ENCODE results near the gene MAP7D3. TPM values are rescaled to one million over a fixed set of nuclear protein-coding genes. Genes with fewer than 3 reads are reported as not detected.

The MAP7D3 gene
- total RNA-seq, 1 donor from 2014 or later: 9.2 TPM

DNA sequence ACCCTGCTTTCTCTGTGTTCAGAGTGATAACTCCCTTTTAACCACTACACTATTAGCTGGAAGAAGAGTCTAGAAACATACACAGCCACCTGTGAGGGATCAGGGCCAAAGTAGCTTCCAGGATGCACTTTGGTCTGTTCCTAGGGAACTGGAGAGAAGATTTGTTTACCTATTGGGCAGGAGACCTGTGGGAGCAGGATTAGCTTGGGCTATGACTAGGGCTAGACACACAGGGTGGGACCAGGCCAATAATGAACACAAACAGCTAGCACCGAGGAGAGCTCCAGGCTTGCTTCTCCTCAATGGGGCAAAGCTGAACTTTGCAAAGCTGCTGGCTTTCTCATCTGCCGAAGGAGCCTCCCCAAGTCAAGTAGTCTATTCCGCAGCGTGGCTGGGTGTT, 24.4 kb upstream of the MAP7D3 start:
- H3K36me3 ChIP-seq (ENCODE audit: control insufficient read depth, insufficient read depth, low read length): no peaks in the 10 kb centered on the region
- TF ChIP-seq, protein P1, sequence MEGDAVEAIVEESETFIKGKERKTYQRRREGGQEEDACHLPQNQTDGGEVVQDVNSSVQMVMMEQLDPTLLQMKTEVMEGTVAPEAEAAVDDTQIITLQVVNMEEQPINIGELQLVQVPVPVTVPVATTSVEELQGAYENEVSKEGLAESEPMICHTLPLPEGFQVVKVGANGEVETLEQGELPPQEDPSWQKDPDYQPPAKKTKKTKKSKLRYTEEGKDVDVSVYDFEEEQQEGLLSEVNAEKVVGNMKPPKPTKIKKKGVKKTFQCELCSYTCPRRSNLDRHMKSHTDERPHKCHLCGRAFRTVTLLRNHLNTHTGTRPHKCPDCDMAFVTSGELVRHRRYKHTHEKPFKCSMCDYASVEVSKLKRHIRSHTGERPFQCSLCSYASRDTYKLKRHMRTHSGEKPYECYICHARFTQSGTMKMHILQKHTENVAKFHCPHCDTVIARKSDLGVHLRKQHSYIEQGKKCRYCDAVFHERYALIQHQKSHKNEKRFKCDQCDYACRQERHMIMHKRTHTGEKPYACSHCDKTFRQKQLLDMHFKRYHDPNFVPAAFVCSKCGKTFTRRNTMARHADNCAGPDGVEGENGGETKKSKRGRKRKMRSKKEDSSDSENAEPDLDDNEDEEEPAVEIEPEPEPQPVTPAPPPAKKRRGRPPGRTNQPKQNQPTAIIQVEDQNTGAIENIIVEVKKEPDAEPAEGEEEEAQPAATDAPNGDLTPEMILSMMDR (IDR thresholded peaks at IDR 0.05; ENCODE audit: insufficient read depth, low read length, poor library complexity, severe bottlenecking): no peak
- H3K4me3 ChIP-seq (ENCODE audit: low read depth, low read length): no peak overlapping the region
- DNase-seq (ENCODE audit: low read depth): no peak
- peaks cover 3% of the 10 kb centered on the region for H3K27me3 ChIP-seq (ENCODE audit: control insufficient read depth, insufficient read depth, low read length)

DNA sequence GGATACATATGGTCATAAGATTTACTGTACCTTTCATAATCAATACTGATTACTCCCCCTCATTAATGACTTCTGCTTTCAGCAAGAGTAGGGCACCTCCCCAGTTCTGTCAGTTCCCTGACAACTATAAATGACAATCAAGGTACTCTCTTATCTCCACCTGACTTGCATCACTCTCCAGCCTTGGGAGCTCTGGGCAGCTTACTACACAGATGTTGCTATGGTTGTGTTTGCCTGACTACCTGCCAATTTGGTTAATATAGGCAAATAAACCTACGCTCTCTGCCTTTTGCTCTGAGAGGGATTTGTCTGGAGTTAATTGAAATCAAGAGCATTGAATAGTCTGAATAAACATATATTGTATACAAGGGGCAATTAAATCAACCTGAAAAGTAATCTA, 22.8 kb upstream of the MAP7D3 start:
- H3K4me3 ChIP-seq (ENCODE audit: low read depth, low read length): no peak overlapping the region
- peaks cover 3% of the 10 kb centered on the region for H3K27me3 ChIP-seq (ENCODE audit: control insufficient read depth, insufficient read depth, low read length)
- no peaks in the 10 kb centered on the region for H3K36me3 ChIP-seq (ENCODE audit: control insufficient read depth, insufficient read depth, low read length)
- DNase-seq (ENCODE audit: low read depth): no peak
- TF ChIP-seq, protein P1 (IDR thresholded peaks at IDR 0.05; ENCODE audit: insufficient read depth, low read length, poor library complexity, severe bottlenecking): no peak

DNA sequence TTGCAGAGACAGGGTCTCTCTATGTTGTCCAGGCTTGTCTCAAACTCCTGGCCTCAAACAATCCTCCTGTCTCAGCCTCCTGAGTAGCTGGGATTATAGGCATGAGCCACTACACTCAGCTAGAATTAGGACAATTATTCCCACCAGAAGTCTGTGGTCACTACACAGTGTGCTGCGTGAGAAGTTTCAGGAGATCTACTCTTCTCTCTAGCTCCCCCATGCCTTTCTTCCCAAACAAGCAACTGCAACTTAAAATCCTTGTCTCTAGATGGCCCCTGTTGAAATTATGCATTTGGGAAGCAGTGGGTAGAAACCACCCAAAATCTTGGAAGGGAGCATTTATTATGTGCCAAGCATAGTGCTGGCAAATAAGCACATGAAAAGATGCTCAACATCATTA, 21.1 kb upstream of the MAP7D3 start:
- Histone ChIP-seq H3K4me3 (ENCODE audit: low read depth, low read length) (no peak overlapping the region), H3K27me3 (ENCODE audit: control insufficient read depth, insufficient read depth, low read length) (peaks cover 3% of the 10 kb centered on the region), H3K36me3 (ENCODE audit: control insufficient read depth, insufficient read depth, low read length) (no peaks in the 10 kb centered on the region)
- DNase-seq (ENCODE audit: low read depth): no peak
- TF ChIP-seq, protein P1 (IDR thresholded peaks at IDR 0.05; ENCODE audit: insufficient read depth, low read length, poor library complexity, severe bottlenecking): no peak

DNA sequence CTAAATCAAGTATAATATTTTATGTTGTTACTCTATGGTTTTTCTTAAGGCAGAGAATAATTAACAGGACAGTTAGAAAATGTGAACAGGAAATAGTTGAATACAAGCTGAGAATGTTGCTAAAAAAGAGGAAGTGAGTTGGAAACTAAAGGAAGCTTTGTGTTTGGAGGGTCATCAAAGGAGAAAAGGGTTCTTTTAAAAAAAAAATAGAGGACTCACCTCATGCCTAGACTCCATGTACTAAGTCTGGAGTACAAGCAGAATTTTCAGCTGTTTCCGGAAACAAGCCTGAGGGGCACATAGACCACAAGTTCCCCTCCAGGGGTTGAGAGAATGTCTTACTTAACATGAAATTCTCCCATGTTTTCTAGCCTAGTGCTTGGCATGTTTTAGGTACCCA, 20.1 kb upstream of the MAP7D3 start:
- Histone ChIP-seq H3K27me3 (ENCODE audit: control insufficient read depth, insufficient read depth, low read length) (peaks cover 3% of the 10 kb centered on the region), H3K36me3 (ENCODE audit: control insufficient read depth, insufficient read depth, low read length) (no peaks in the 10 kb centered on the region), H3K4me3 (ENCODE audit: low read depth, low read length) (no peak overlapping the region)
- TF ChIP-seq, protein P1 (IDR thresholded peaks at IDR 0.05; ENCODE audit: insufficient read depth, low read length, poor library complexity, severe bottlenecking): no peak
- no peak for DNase-seq (ENCODE audit: low read depth)

DNA sequence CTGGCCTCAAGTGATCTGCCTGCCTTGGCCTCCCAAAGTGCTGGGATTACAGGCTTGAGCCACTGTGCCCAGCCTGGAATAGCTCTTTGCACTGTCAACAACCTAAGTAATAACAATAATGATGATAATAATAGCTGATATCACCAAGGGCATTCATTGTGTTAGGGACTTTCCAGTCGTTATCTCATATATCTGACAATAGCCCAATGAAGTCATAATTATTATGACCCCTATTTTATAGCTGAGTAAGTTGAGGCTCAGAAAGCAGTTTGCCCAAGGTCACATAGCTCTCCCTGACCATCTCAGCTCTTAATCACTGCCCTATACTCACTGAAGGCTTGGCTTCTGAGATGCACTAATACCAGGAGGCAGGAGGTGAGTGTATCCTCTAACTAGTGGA, 18.7 kb upstream of the MAP7D3 start:
- Histone ChIP-seq H3K4me3 (ENCODE audit: low read depth, low read length) (no peak overlapping the region), H3K27me3 (ENCODE audit: control insufficient read depth, insufficient read depth, low read length) (no peaks in the 10 kb centered on the region), H3K36me3 (ENCODE audit: control insufficient read depth, insufficient read depth, low read length) (no peaks in the 10 kb centered on the region)
- no peak for DNase-seq (ENCODE audit: low read depth)
- TF ChIP-seq, protein P1 (IDR thresholded peaks at IDR 0.05; ENCODE audit: insufficient read depth, low read length, poor library complexity, severe bottlenecking): no peak
